ENCODE measurements around the gene ADGRG1.

Gene ADGRG1

GRCh38 chr16:57672416-57672815 lies 44.0 kb downstream of the ADGRG1 start:
- Histone ChIP-seq H3K36me3 (ENCODE audit: control insufficient read depth, insufficient read depth, low read length) (no peaks in the 10 kb centered on the region), H3K27me3 (ENCODE audit: control insufficient read depth, insufficient read depth, low read length) (no peaks in the 10 kb centered on the region), H3K4me3 (ENCODE audit: low read length) (no peak overlapping the region), H3K4me1 (ENCODE audit: control insufficient read depth, insufficient read depth, low read length) (no peaks in the 10 kb centered on the region), H3K9ac (ENCODE audit: low read length) (no peak overlapping the region), H3K27ac (ENCODE audit: low read depth, low read length) (no peak overlapping the region)

DNA sequence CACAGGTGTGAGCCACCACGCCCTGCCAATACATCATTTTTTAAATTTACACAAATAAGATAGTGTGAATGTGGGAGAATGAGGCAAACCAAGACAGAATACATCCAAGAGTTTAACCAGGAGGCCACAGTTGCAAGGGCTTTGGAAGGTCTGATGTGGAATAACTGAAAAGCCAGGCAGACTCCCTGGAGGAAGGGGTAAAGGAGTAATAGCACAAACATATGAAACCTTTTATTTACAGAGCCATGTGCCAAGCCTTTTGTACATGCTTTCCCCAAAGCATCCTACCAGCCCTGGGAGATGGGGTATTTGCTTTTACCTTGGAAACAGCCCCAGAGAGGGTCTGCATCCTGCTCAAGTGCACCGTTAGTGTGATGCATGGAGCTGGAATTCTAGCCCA lies 44.4 kb downstream of the ADGRG1 start:
- Histone ChIP-seq H3K9ac (ENCODE audit: low read length) (no peak overlapping the region), H3K36me3 (ENCODE audit: control insufficient read depth, insufficient read depth, low read length) (no peaks in the 10 kb centered on the region), H3K4me3 (ENCODE audit: low read length) (no peak overlapping the region), H3K4me1 (ENCODE audit: control insufficient read depth, insufficient read depth, low read length) (no peaks in the 10 kb centered on the region), H3K27me3 (ENCODE audit: control insufficient read depth, insufficient read depth, low read length) (no peaks in the 10 kb centered on the region), H3K27ac (ENCODE audit: low read depth, low read length) (no peak overlapping the region)

- Histone ChIP-seq H3K9ac (ENCODE audit: low read length) (no peak overlapping the region), H3K4me1 (ENCODE audit: control insufficient read depth, insufficient read depth, low read length) (no peaks in the 10 kb centered on the region), H3K27me3 (ENCODE audit: control insufficient read depth, insufficient read depth, low read length) (no peaks in the 10 kb centered on the region), H3K36me3 (ENCODE audit: control insufficient read depth, insufficient read depth, low read length) (no peaks in the 10 kb centered on the region), H3K27ac (ENCODE audit: low read depth, low read length) (no peak overlapping the region), H3K4me3 (ENCODE audit: low read length) (no peak overlapping the region)
Observed at GRCh38 chr16:57675741-57676551, 47.5 kb downstream of the ADGRG1 start.

GRCh38 chr16:57676553-57677085 lies 48.2 kb downstream of the ADGRG1 start:
- H3K27ac ChIP-seq (ENCODE audit: low read depth, low read length), result no peak overlapping the region

GRCh38 chr16:57677622-57678369 lies 49.4 kb downstream of the ADGRG1 start:
- H3K27ac ChIP-seq (ENCODE audit: low read depth, low read length), result no peak overlapping the region
- no peak overlapping the region for H3K4me3 ChIP-seq (ENCODE audit: low read length)
- no peaks in the 10 kb centered on the region for H3K27me3 ChIP-seq (ENCODE audit: control insufficient read depth, insufficient read depth, low read length)
- H3K36me3 ChIP-seq (ENCODE audit: control insufficient read depth, insufficient read depth, low read length), result no peaks in the 10 kb centered on the region
- no peaks in the 10 kb centered on the region for H3K4me1 ChIP-seq (ENCODE audit: control insufficient read depth, insufficient read depth, low read length)
- H3K9ac ChIP-seq (ENCODE audit: low read length), result no peak overlapping the region

More at GRCh38 chr16:57676553-57677085, 48.2 kb downstream of the ADGRG1 start:
- Histone ChIP-seq H3K9ac (ENCODE audit: low read length) (no peak overlapping the region), H3K4me1 (ENCODE audit: control insufficient read depth, insufficient read depth, low read length) (no peaks in the 10 kb centered on the region), H3K4me3 (ENCODE audit: low read length) (no peak overlapping the region), H3K27me3 (ENCODE audit: control insufficient read depth, insufficient read depth, low read length) (no peaks in the 10 kb centered on the region), H3K36me3 (ENCODE audit: control insufficient read depth, insufficient read depth, low read length) (no peaks in the 10 kb centered on the region)

DNA sequence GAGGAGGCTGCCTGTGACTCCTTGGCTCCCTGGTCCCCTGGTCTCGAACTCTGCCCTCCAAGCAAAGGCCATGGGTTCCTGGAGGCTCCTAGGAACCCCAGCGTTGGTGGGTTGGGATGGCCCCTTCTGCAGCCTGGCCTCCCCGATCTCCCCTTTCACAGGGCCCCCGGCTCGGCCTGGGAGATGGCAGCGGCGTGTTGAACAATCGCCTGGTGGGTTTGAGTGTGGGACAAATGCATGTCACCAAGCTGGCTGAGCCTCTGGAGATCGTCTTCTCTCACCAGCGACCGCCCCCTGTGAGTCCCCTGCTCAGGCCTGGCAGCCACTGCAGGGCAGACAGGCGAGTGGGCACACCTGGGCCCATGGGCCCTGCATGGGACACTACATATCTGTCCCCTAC lies 50.6 kb downstream of the ADGRG1 start:
- no peak overlapping the region for H3K9ac ChIP-seq (ENCODE audit: low read length)
- H3K36me3 ChIP-seq (ENCODE audit: control insufficient read depth, insufficient read depth, low read length), result no peaks in the 10 kb centered on the region
- no peaks in the 10 kb centered on the region for H3K27me3 ChIP-seq (ENCODE audit: control insufficient read depth, insufficient read depth, low read length)
- no peaks in the 10 kb centered on the region for H3K4me1 ChIP-seq (ENCODE audit: control insufficient read depth, insufficient read depth, low read length)
- no peak overlapping the region for H3K27ac ChIP-seq (ENCODE audit: low read depth, low read length)
- no peak overlapping the region for H3K4me3 ChIP-seq (ENCODE audit: low read length)

DNA sequence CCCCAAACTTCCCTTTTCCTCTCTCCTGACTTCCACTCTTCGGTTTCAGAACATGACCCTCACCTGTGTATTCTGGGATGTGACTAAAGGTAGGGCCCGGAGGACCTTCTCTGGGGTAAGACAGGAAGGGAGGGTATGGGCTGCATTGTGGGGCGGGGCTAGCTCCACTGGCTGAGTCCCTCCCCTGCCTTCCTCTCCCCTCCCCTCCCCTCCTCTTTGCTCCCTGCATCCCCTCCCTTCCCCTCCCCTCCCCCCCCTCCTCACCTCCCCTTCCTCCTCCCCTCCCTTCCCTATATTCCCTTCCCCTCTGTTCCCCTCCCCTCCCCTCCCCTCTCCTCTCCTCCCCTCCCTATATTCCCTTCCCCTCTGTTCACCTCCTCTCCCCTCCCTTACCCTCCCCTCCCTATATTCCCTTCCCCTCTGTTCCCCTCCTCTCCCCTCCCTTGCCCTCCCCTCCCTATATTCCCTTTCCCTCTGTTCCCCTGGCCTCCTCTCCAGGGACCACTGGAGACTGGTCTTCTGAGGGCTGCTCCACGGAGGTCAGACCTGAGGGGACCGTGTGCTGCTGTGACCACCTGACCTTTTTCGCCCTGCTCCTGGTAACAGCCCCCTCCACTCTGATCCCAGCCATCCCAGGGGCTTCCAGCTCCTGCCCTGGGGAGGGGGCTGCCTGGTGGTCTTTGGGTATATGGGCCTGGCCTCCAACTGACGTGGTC lies 51.5 kb downstream of the ADGRG1 start:
- Histone ChIP-seq H3K4me3 (ENCODE audit: low read length) (no peak overlapping the region), H3K9ac (ENCODE audit: low read length) (no peak overlapping the region), H3K4me1 (ENCODE audit: control insufficient read depth, insufficient read depth, low read length) (no peaks in the 10 kb centered on the region), H3K27ac (ENCODE audit: low read depth, low read length) (no peak overlapping the region), H3K36me3 (ENCODE audit: control insufficient read depth, insufficient read depth, low read length) (no peaks in the 10 kb centered on the region), H3K27me3 (ENCODE audit: control insufficient read depth, insufficient read depth, low read length) (no peaks in the 10 kb centered on the region)

DNA sequence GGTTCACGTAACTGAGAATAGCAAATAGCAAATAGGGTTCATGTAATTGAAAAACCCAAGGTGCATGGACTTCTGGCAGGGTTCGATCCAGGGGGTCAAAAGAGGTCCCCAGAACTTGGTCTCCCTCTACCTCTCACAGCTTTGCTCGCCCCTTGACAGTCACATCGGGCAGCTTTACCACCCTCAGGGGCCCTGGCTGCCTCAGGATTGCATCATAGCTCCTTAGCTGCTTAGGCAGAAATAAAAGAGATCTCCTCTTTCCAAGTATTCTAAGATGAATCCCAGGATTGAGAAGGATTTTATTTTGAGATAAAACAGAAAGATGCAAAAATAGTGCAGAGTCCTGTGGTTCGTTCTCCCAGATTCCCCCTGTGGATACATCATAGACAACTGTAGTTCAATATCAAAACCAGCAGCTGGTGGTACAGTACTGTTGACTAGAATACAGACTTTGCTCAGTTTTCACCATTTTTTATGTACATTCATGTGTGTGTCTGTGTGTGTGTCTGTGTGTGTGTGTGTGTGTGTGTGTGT lies 52.5 kb downstream of the ADGRG1 start:
- Histone ChIP-seq H3K4me1 (ENCODE audit: control insufficient read depth, insufficient read depth, low read length) (no peaks in the 10 kb centered on the region), H3K4me3 (ENCODE audit: low read length) (no peak overlapping the region), H3K27ac (ENCODE audit: low read depth, low read length) (no peak overlapping the region), H3K36me3 (ENCODE audit: control insufficient read depth, insufficient read depth, low read length) (no peaks in the 10 kb centered on the region), H3K9ac (ENCODE audit: low read length) (no peak overlapping the region), H3K27me3 (ENCODE audit: control insufficient read depth, insufficient read depth, low read length) (no peaks in the 10 kb centered on the region)

DNA sequence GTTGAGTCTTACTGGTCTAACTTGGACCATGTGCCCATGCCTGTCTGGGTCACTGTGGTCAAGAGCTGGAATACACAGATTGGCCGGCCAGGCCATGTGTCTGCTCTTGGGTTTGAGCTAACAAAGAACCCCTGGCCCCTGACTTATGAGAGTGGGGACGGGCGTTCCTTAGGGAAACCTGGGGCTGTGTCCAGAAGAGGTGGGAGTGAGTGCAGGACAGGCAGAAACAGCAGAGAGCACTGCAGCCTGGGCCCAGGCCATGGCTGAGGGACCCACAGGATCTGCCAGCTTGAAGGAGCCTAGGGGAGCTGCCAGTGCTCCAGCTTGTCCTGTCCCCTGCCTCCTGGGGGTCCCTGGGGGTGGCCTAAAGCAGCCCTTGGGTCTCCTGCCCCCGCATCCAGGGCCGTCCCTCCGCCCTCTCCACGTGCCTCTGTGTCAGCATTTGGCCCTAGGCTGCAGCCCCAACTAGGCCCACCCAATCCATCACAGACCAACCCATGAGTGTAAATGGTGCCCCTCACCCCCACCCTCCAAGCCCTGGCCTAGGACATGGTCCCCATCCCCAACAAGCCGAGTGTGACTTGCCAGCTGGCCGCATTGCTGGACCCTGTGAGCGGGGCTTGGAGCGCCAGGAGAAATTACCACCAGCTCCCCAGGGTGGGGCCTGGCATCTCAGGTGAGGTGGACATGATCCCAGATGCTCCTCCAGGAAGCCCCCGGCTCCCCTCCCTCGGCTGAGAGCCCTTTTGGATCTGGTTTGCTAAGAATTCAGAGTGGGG lies 53.7 kb downstream of the ADGRG1 start:
- no peaks in the 10 kb centered on the region for H3K36me3 ChIP-seq (ENCODE audit: control insufficient read depth, insufficient read depth, low read length)
- no peaks in the 10 kb centered on the region for H3K27me3 ChIP-seq (ENCODE audit: control insufficient read depth, insufficient read depth, low read length)
- H3K9ac ChIP-seq (ENCODE audit: low read length), result no peak overlapping the region
- H3K4me1 ChIP-seq (ENCODE audit: control insufficient read depth, insufficient read depth, low read length), result no peaks in the 10 kb centered on the region
- no peak overlapping the region for H3K27ac ChIP-seq (ENCODE audit: low read depth, low read length)
- no peak overlapping the region for H3K4me3 ChIP-seq (ENCODE audit: low read length)

DNA sequence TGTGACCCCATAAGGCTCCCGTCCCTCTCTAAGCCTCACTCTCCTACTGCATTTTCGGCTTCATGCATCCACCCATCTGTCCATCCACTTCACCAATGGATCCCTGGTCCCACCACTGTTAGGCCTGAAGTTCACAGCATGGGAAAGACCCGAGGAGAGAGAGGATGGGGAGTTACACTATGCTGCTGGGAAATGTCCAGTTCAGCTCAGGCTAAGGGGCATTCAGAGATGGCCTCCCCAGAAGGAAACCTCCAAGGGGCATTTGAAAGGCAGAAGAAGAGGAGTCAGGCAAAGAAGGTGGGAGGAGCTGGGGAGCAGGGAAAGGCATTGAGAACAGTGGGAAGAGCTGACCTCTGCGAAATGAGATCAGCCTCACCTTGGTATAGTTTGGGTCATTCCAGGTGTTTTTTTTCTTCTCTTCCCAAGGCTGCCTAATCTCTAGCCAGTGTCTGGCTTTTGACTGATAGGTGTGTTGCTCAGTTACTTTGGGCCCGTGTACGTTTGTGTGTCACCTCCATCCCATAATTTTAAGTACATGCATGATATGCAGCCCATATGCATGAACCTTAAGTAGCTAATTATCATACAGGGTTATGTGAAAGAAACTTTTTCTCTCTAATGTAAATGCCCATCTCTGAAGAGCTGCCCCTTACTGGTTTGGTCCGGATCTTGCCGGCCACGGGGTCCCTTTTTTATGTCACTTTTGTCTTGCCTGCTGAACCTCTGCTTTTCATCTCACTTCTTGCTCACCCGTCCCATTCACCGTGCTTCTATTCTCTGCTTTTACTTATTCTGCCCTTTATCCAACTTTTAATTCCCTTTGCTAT lies 54.6 kb downstream of the ADGRG1 start:
- no peak overlapping the region for H3K4me3 ChIP-seq (ENCODE audit: low read length)
- H3K36me3 ChIP-seq (ENCODE audit: control insufficient read depth, insufficient read depth, low read length), result no peaks in the 10 kb centered on the region
- H3K9ac ChIP-seq (ENCODE audit: low read length), result no peak overlapping the region
- H3K4me1 ChIP-seq (ENCODE audit: control insufficient read depth, insufficient read depth, low read length), result no peaks in the 10 kb centered on the region
- H3K27me3 ChIP-seq (ENCODE audit: control insufficient read depth, insufficient read depth, low read length), result no peaks in the 10 kb centered on the region
- H3K27ac ChIP-seq (ENCODE audit: low read depth, low read length), result no peak overlapping the region

Data from rectal smooth muscle tissue (tissue), 1 donor.